ENCODE data around the gene TRIO. TPM values are rescaled to one million over a fixed set of nuclear protein-coding genes. Genes with fewer than 3 reads are reported as not detected.
A peak's percentile ranks its signal among the peaks of the same experiment; 100 is the strongest.
"Not testable (repeated sequence)": the region's sequence is repeated elsewhere in the genome, so short reads cannot be mapped to it uniquely, and the experiment has no call there.

TRIO gene
- total RNA-seq (2022): 134 and 136 TPM in 2 replicates
- Bru-seq, nascent RNA: percentile 92 among the genes with signal in this experiment
- percentile 88 among the genes with signal in this experiment for BruChase-seq, experiment 1, labeled RNA remaining after a 6-hour chase
- BruChase-seq, experiment 2, labeled RNA remaining after a 2-hour chase: percentile 89 among the genes with signal in this experiment
- long read RNA-seq, full-length matches to known transcripts: 1 of 22 reads
- long read RNA-seq, partial matches to known transcripts: 9 of 22 reads
- long read RNA-seq, other reads (novel, unspliced or antisense): 12 of 22 reads

DNA sequence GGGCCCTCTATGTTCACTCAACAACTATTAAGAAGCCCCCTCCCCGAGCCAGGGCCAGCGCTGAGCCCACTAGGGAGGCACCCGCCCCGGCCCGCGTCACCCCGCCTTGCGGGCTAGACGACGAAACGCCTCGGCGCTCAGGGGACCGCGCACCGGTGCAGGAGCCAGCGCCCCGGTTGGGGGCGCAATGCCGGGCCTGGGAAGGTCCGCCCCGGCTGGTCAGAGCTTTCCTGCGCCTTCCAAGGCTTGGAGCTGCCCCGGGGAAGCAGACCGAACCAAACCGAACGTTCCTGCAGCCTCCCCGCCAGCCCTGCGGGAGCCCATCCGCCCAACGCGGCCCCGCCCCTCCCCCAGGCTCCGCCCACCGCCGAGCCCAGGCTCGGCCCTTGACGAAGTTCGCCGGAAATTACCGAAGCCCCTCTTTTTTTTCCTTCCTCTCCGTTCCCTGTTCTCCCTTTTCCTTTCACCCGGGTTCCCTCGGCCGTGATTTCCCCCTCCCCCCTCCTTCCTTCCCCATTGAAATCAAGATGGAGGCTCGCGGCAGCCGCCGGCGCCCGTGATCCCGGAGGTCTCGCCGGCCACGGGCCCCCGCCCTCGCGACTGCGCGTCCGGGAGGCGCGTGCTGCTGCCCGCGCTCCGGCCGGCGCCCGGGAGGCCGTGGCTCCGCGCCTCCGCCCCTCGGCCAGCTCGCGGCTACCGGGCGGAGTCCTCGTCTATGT is at the start of gene TRIO:
TRIO (plus strand) TSS at position 516 of the 719 bp plus-strand sequence. CDS start 384 bp downstream, outside the sequence.
- Mint-ChIP-seq H3K27ac (ENCODE audit: low read depth, unreplicated experiment) (peak within 1 kb of the TSS; percentile 62), H3K9me3 (ENCODE audit: unreplicated experiment) (no peaks in the 10 kb centered on the region), H3K36me3 (ENCODE audit: insufficient read depth, unreplicated experiment) (no peaks in the 10 kb centered on the region), H3K4me3 (ENCODE audit: unreplicated experiment) (peak within 1 kb of the TSS; percentile 89), H3K27me3 (ENCODE audit: insufficient read depth, unreplicated experiment) (peaks cover 12% of the 10 kb centered on the region), H3K4me1 (ENCODE audit: insufficient read depth, unreplicated experiment) (peaks cover 23% of the 10 kb centered on the region)
- peak; percentile 60 for TF ChIP-seq CTCF (IDR thresholded peaks at IDR 0.05; ENCODE audit: unreplicated experiment)
- ChIA-PET CTCF (interaction anchor here (0.6 to 1.7 kb wide), 9 partner anchors 14 to 674 kb away, joined by 3 to 8 read pairs (median 4); no protein-coding TSS in a partner anchor), POLR2A (interaction anchor here (0.7 to 10.4 kb wide), 11 partner anchors 12 to 134 kb away, joined by 3 to 128 read pairs (median 7); no protein-coding TSS in a partner anchor)
- peak; percentile 91 for DNase-seq (ENCODE audit: unreplicated experiment)
- BruUV-seq (replicated peaks): no TSS peak
- intact Hi-C loops (cut with micrococcal nuclease): loop anchor here (1.0 to 5.0 kb wide), 2 partner anchors 106 to 132 kb away; no protein-coding TSS in a partner anchor

GRCh38 chr5:14097380-14097779 is 45.8 kb upstream of the TRIO start:
- H3K27ac Mint-ChIP-seq (ENCODE audit: low read depth, unreplicated experiment); BruUV-seq (replicated peaks); DNase-seq (ENCODE audit: unreplicated experiment); H3K4me1 Mint-ChIP-seq (ENCODE audit: insufficient read depth, unreplicated experiment); POLR2A ChIA-PET; H3K4me3 Mint-ChIP-seq (ENCODE audit: unreplicated experiment); H3K36me3 Mint-ChIP-seq (ENCODE audit: insufficient read depth, unreplicated experiment); H3K27me3 Mint-ChIP-seq (ENCODE audit: insufficient read depth, unreplicated experiment); H3K9me3 Mint-ChIP-seq (ENCODE audit: unreplicated experiment): not testable (repeated sequence)
- CTCF ChIA-PET: interaction anchor here (1.2 kb wide), 1 partner anchor 50 kb away, joined by 3 read pairs; no protein-coding TSS in a partner anchor
- intact Hi-C loops (cut with micrococcal nuclease): loop anchor here (10.0 kb wide), 1 partner anchor 103 kb away; no protein-coding TSS in a partner anchor

DNA sequence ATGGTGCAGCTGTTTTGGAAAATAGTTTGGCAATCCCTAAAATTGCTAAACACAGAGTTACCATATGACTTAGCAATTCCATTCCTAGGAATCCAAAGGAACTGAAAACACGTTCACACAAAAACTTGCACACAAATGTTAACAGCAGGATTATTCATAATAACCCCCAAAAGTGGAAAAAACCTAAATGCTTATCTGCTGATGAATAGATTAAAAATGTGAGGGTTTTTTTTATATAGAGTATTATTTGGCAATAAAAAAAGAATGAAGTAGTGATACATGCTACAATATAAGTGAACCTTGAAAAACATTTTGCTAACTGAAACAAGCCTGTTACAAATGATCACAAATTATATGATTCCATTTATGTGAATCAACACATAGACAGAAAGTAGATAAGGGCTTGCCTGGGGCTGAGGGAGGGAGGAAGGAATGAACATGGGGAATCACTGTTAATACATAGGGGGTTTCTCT is 45.1 kb upstream of the TRIO start:
- POLR2A ChIA-PET: no interaction called here
- no peaks in the 10 kb centered on the region for H3K9me3 Mint-ChIP-seq (ENCODE audit: unreplicated experiment)
- no peak for DNase-seq (ENCODE audit: unreplicated experiment)

GRCh38 chr5:14100281-14100680 is 42.9 kb upstream of the TRIO start:
- BruUV-seq (replicated peaks): no TSS peak
- TF ChIP-seq CTCF (IDR thresholded peaks at IDR 0.05; ENCODE audit: unreplicated experiment): no peak
- no peaks in the 10 kb centered on the region for H3K36me3 Mint-ChIP-seq (ENCODE audit: insufficient read depth, unreplicated experiment)
- H3K9me3 Mint-ChIP-seq (ENCODE audit: unreplicated experiment): no peaks in the 10 kb centered on the region
- POLR2A ChIA-PET: no interaction called here
- no peaks in the 10 kb centered on the region for H3K27me3 Mint-ChIP-seq (ENCODE audit: insufficient read depth, unreplicated experiment)
- H3K4me3 Mint-ChIP-seq (ENCODE audit: unreplicated experiment): no peak overlapping the region
- H3K4me1 Mint-ChIP-seq (ENCODE audit: insufficient read depth, unreplicated experiment): no peaks in the 10 kb centered on the region
- intact Hi-C loops (cut with micrococcal nuclease): no loop called here
- CTCF ChIA-PET: interaction anchor here (0.7 kb wide), 3 partner anchors 202 to 1410 kb away, joined by 3 to 6 read pairs (median 5); no protein-coding TSS in a partner anchor
- DNase-seq (ENCODE audit: unreplicated experiment): no peak
- no peak overlapping the region for H3K27ac Mint-ChIP-seq (ENCODE audit: low read depth, unreplicated experiment)

More for the DNA sequence above, 45.1 kb upstream of the TRIO start:
- intact Hi-C loops (cut with micrococcal nuclease): loop anchor here (10.0 kb wide), 1 partner anchor 103 kb away; no protein-coding TSS in a partner anchor
- Mint-ChIP-seq H3K4me3 (ENCODE audit: unreplicated experiment) (no peak overlapping the region), H3K36me3 (ENCODE audit: insufficient read depth, unreplicated experiment) (no peaks in the 10 kb centered on the region), H3K4me1 (ENCODE audit: insufficient read depth, unreplicated experiment) (no peaks in the 10 kb centered on the region), H3K27ac (ENCODE audit: low read depth, unreplicated experiment) (no peak overlapping the region), H3K27me3 (ENCODE audit: insufficient read depth, unreplicated experiment) (no peaks in the 10 kb centered on the region)
- CTCF ChIA-PET: no interaction called here
- no peak for TF ChIP-seq CTCF (IDR thresholded peaks at IDR 0.05; ENCODE audit: unreplicated experiment)
- no TSS peak for BruUV-seq (replicated peaks)

Measured in MCF 10A (cell line).